Right lobe of liver (tissue), 4 donors: ENCODE results near the gene ADGRB3.

Source experiments
- CTCF ChIP-seq, 4 donors: fragments of 200-600 bp in 3 of 4; fragments of 450-650 bp in 1 of 4; IDR thresholded peaks; one replicate each; pipeline versions ENCODE4 v1.5.1 to v1.8.0; 2016 to 2022; ENCODE audit warnings: antibody characterized with exemption in 4 of 4, mild to moderate bottlenecking in 2 of 4
- POLR2A ChIP-seq: fragments of 450-650 bp; IDR thresholded peaks from one replicate; pipeline ENCODE4 v1.6.1; 2017; ENCODE audit warnings: antibody characterized with exemption, mild to moderate bottlenecking
- donor health status: DM: no; HTN: no; CAD: no.
- donor health status: DM: no; HTN: no; CAD: no.
- donor health status: DM: no; HTN: yes; CAD: no.

- no peak for TF ChIP-seq CTCF (IDR thresholded peaks at IDR 0.05)
- no peak for TF ChIP-seq POLR2A
Observed at GRCh38 chr6:69005199-69005598, 370.1 kb downstream of the ADGRB3 start.
